H9 (cell line): ENCODE data around the gene DMXL1. TPM values are rescaled to one million over a fixed set of nuclear protein-coding genes. Genes with fewer than 3 reads are reported as not detected.

Experiments
- DNase-seq: peaks from one replicate; pipeline ENCODE4 v3.0.0-alpha.2; 2017
- H2AFZ ChIP-seq: one replicate; pipeline ENCODE4 v1.6.1; 2013; ENCODE audit warnings: mild to moderate bottlenecking, low read length, control low read depth, moderate library complexity
- H2AK5ac ChIP-seq: 2 replicates; pipeline ENCODE4 v1.6.1; 2013; ENCODE audit warnings: low read length, control low read depth, mixed read lengths; ENCODE audit not compliant: insufficient read length
- H2BK120ac ChIP-seq: one replicate; pipeline ENCODE4 v1.6.1; 2013; ENCODE audit warnings: low read depth, mild to moderate bottlenecking, low read length, control low read depth, inconsistent platforms; ENCODE audit not compliant: poor library complexity, severe bottlenecking
- H2BK12ac ChIP-seq: 2 replicates; pipeline ENCODE4 v1.6.1; 2013; ENCODE audit warnings: low read length, control low read depth, mixed read lengths, low read depth; ENCODE audit not compliant: insufficient read length
- H2BK15ac ChIP-seq: 2 replicates; pipeline ENCODE4 v1.6.1; 2013; ENCODE audit warnings: low read depth, low read length, control low read depth
- H2BK20ac ChIP-seq: one replicate; pipeline ENCODE4 v1.6.1; 2013; ENCODE audit warnings: low read depth, mild to moderate bottlenecking, low read length, control low read depth, inconsistent platforms; ENCODE audit not compliant: poor library complexity, severe bottlenecking
- H2BK5ac ChIP-seq: 2 replicates; pipeline ENCODE4 v1.6.1; 2013; ENCODE audit warnings: low read length, control low read depth, mixed read lengths; ENCODE audit not compliant: insufficient read length
- H3K14ac ChIP-seq: 2 replicates; pipeline ENCODE4 v1.6.1; 2013; ENCODE audit warnings: low read length, control low read depth; ENCODE audit not compliant: insufficient read depth
- H3K18ac ChIP-seq: 2 replicates; pipeline ENCODE4 v1.6.1; 2013; ENCODE audit warnings: low read depth, mild to moderate bottlenecking, mixed read lengths, low read length, control low read depth; ENCODE audit not compliant: insufficient read length
- H3K23ac ChIP-seq: 2 replicates; pipeline ENCODE4 v1.6.1; 2013; ENCODE audit warnings: low read length, control low read depth, mixed read lengths, low read depth; ENCODE audit not compliant: insufficient read length
- H3K23me2 ChIP-seq: 2 replicates; pipeline ENCODE4 v1.6.1; 2013; ENCODE audit warnings: low read depth, mild to moderate bottlenecking, mixed read lengths, low read length, control low read depth; ENCODE audit not compliant: insufficient read length, poor library complexity, severe bottlenecking
- H3K27ac ChIP-seq: 2 replicates; pipeline ENCODE4 v1.5.1; 2013; ENCODE audit warnings: low read length, control low read depth, mixed read lengths, low read depth; ENCODE audit not compliant: insufficient read length
- H3K27me3 ChIP-seq: 2 replicates; pipeline ENCODE4 v1.6.1; 2013; ENCODE audit warnings: low read length, control low read depth, inconsistent platforms; ENCODE audit not compliant: insufficient read depth
- H3K4ac ChIP-seq: 2 replicates; pipeline ENCODE4 v1.6.1; 2013; ENCODE audit warnings: low read depth, mild to moderate bottlenecking, control low read depth, inconsistent platforms, low read length, moderate library complexity
- H3K4me1 ChIP-seq: 2 replicates; pipeline ENCODE4 v1.6.1; 2013; ENCODE audit warnings: low read length, control low read depth, inconsistent platforms; ENCODE audit not compliant: insufficient read depth
- H3K4me2 ChIP-seq: 2 replicates; pipeline ENCODE4 v1.6.1; 2013; ENCODE audit warnings: low read length, control low read depth, mixed read lengths; ENCODE audit not compliant: insufficient read length, insufficient read depth
- H3K56ac ChIP-seq: 2 replicates; pipeline ENCODE4 v1.6.1; 2013; ENCODE audit warnings: low read depth, mild to moderate bottlenecking, mixed read lengths, low read length, control low read depth; ENCODE audit not compliant: insufficient read length
- H3K79me1 ChIP-seq: 2 replicates; pipeline ENCODE4 v1.6.1; 2013; ENCODE audit warnings: low read depth, mild to moderate bottlenecking, moderate library complexity, low read length, control low read depth, inconsistent platforms; ENCODE audit not compliant: insufficient read depth, poor library complexity, severe bottlenecking
- H3K79me2 ChIP-seq: 2 replicates; pipeline ENCODE4 v1.6.1; 2013; ENCODE audit warnings: low read length, control low read depth, inconsistent platforms; ENCODE audit not compliant: insufficient read depth
- H3K9ac ChIP-seq: 2 replicates; pipeline ENCODE4 v1.6.1; 2013; ENCODE audit warnings: low read length, control low read depth, mixed read lengths; ENCODE audit not compliant: insufficient read length; ENCODE audit errors: extremely low read depth
- H3K9me3 ChIP-seq: one replicate; pipeline ENCODE4 v1.6.1; 2013; ENCODE audit warnings: low read depth, low read length, inconsistent platforms; ENCODE audit not compliant: control insufficient read depth
- H3T11ph ChIP-seq: one replicate; pipeline ENCODE4 v1.6.1; 2013; ENCODE audit warnings: mild to moderate bottlenecking, low read length, control low read depth, inconsistent platforms
- H4K20me1 ChIP-seq: one replicate; pipeline ENCODE4 v1.6.1; 2013; ENCODE audit not compliant: control insufficient read depth, insufficient read length, insufficient read depth
- H4K5ac ChIP-seq: 2 replicates; pipeline ENCODE4 v1.6.1; 2013; ENCODE audit warnings: low read depth, mild to moderate bottlenecking, mixed read lengths, low read length, control low read depth; ENCODE audit not compliant: insufficient read length
- H4K8ac ChIP-seq: replicated peaks from 2 replicates; pipeline ENCODE4 v1.6.1; 2013; ENCODE audit warnings: low read length, control low read depth, mixed read lengths, low read depth; ENCODE audit not compliant: insufficient read length
- H4K91ac ChIP-seq: 2 replicates; pipeline ENCODE4 v1.6.1; 2013; ENCODE audit warnings: low read depth, mild to moderate bottlenecking, moderate library complexity, mixed read lengths, low read length, control low read depth; ENCODE audit not compliant: insufficient read length
- H3K27ac Mint-ChIP-seq, 3 experiments: 2 replicates in 2 of 3; 3 replicates in 1 of 3; pipeline ENCODE4 v1.8.0; 2020 to 2021; ENCODE audit warnings: mixed read lengths in 3 of 3, mild to moderate bottlenecking in 1 of 3, moderate library complexity in 1 of 3
- H3K27me3 Mint-ChIP-seq: 2 replicates; pipeline ENCODE4 v1.8.0; 2021; ENCODE audit warnings: low read depth, mild to moderate bottlenecking, moderate library complexity, mixed read lengths
- H3K36me3 Mint-ChIP-seq, 3 experiments: 2 replicates in 2 of 3; 3 replicates in 1 of 3; pipeline ENCODE4 v1.8.0; 2020 to 2021; ENCODE audit warnings: low read depth in 3 of 3, mixed read lengths in 3 of 3; ENCODE audit not compliant: insufficient read depth in 1 of 3
- H3K4me1 Mint-ChIP-seq, 2 experiments: 2 replicates each; pipeline ENCODE4 v1.8.0; 2020; ENCODE audit warnings: mixed read lengths in 2 of 2
- H3K4me3 Mint-ChIP-seq, 2 experiments: 2 replicates in 1 of 2; 3 replicates in 1 of 2; pipeline ENCODE4 v1.8.0; 2020 to 2021; ENCODE audit warnings: mild to moderate bottlenecking in 2 of 2, mixed read lengths in 2 of 2, moderate library complexity in 1 of 2
- H3K9me3 Mint-ChIP-seq, 2 experiments: 2 replicates in 1 of 2; 3 replicates in 1 of 2; pipeline ENCODE4 v1.8.0; 2020; ENCODE audit warnings: mild to moderate bottlenecking in 2 of 2, mixed read lengths in 2 of 2, moderate library complexity in 1 of 2
- total RNA-seq: library from RNA; stranded (reverse); gene quantifications from 2 replicates; pipeline ENCODE4 v1.2.1, GENCODE V29; 2021
- TF ChIP-seq, protein P1 (sequence below): fragments of 200-600 bp; sonication (generic); conservative IDR thresholded peaks from 3 replicates; pipeline ENCODE4 v1.8.0; 2021; ENCODE audit warnings: antibody characterized with exemption, mild to moderate bottlenecking

The DMXL1 gene
- total RNA-seq, 1 experiment from 2014 or later, result 63.5 TPM

DNA sequence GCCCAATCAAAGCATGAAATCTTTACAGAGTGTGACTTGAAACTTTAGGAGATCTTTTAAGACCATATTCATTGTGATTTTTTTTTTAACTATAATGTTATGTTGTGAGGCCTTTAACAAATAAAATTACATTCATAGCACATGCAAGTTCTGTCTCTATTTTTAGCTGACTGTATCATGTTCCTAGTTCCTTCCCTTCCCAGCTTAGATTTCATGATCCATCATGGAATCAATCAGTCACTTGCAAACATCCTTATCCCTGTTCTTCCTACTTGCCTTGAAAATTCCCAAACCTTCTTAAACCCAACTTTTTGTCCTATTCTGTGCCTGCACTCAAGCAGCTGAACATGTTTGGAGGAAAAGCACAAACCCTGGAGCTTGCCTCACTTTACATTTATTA is 141.8 kb downstream of the DMXL1 start:
- Histone ChIP-seq H3K79me1 (no peaks in the 10 kb centered on the region), H3T11ph (no peak overlapping the region), H2BK15ac (no peak overlapping the region), H2BK120ac (no peak overlapping the region), H2BK5ac (no peak overlapping the region), H3K79me2 (no peaks in the 10 kb centered on the region), H2AFZ (no peak overlapping the region), H3K9ac (no peak overlapping the region), H4K5ac (no peak overlapping the region), H2BK20ac (no peak overlapping the region), H3K27me3 (no peaks in the 10 kb centered on the region), H3K18ac (no peak overlapping the region), H2AK5ac (no peak overlapping the region), H3K4ac (no peak overlapping the region), H3K4me1 (no peaks in the 10 kb centered on the region), H3K9me3 (no peaks in the 10 kb centered on the region), H3K23me2 (no peaks in the 10 kb centered on the region), H3K14ac (no peak overlapping the region), H4K91ac (no peak overlapping the region), H4K20me1 (no peaks in the 10 kb centered on the region), H3K4me2 (no peak overlapping the region), H3K23ac (no peak overlapping the region), H2BK12ac (no peak overlapping the region), H3K56ac (no peak overlapping the region), H4K8ac (no peak overlapping the region), H3K27ac (no peak overlapping the region)
- TF ChIP-seq, protein P1, sequence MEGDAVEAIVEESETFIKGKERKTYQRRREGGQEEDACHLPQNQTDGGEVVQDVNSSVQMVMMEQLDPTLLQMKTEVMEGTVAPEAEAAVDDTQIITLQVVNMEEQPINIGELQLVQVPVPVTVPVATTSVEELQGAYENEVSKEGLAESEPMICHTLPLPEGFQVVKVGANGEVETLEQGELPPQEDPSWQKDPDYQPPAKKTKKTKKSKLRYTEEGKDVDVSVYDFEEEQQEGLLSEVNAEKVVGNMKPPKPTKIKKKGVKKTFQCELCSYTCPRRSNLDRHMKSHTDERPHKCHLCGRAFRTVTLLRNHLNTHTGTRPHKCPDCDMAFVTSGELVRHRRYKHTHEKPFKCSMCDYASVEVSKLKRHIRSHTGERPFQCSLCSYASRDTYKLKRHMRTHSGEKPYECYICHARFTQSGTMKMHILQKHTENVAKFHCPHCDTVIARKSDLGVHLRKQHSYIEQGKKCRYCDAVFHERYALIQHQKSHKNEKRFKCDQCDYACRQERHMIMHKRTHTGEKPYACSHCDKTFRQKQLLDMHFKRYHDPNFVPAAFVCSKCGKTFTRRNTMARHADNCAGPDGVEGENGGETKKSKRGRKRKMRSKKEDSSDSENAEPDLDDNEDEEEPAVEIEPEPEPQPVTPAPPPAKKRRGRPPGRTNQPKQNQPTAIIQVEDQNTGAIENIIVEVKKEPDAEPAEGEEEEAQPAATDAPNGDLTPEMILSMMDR, result no peak
- Mint-ChIP-seq H3K9me3 (no peaks in the 10 kb centered on the region), H3K36me3 (peaks cover 0 to 4% (median 0%) of the 10 kb centered on the region in 3 experiments; a peak in 2 of 7 replicates), H3K4me3 (no peak overlapping the region), H3K4me1 (peaks cover 3 to 5% of the 10 kb centered on the region in 2 experiments; a peak in 1 of 4 replicates), H3K27me3 (no peaks in the 10 kb centered on the region), H3K27ac (peak overlapping the region in 1 of 3 experiments; percentile 24; a peak in 1 of 7 replicates)
- DNase-seq, result no peak
